WTC11 (cell line): Measurements from ENCODE around the gene TMUB1. TPM values are rescaled to one million over a fixed set of nuclear protein-coding genes. Genes with fewer than 3 reads are reported as not detected.

Experiments
- ATAC-seq: fragments of 200-7000 bp; cut with Tn5 transposase; 2 replicates; pipeline ENCODE4 v1.10.0; 2021; ENCODE audit warnings: mild to moderate bottlenecking, moderate library complexity
- CTCF ChIA-PET: fragments of 300-600 bp; sonication (Branson Sonifier 250); formaldehyde crosslinking; loops from one replicate; lab custom pipeline; 2021; ENCODE audit warnings: antibody characterized with exemption; lab: Charles Lee
- POLR2A ChIA-PET: fragments of 350-600 bp; sonication (Branson Sonifier 250); formaldehyde crosslinking; loops from one replicate; lab custom pipeline; 2021; ENCODE audit warnings: antibody characterized with exemption; lab: Charles Lee
- DNase-seq: peaks from one replicate; pipeline ENCODE4 v3.0.0; 2021; ENCODE audit warnings: low spot score
- H3K27ac Mint-ChIP-seq: 2 replicates; pipeline ENCODE4 v1.8.0; 2021; ENCODE audit warnings: mixed read lengths
- H3K27me3 Mint-ChIP-seq: 2 replicates; pipeline ENCODE4 v1.8.0; 2021; ENCODE audit warnings: low read depth, mild to moderate bottlenecking, moderate library complexity, mixed read lengths
- H3K36me3 Mint-ChIP-seq: 2 replicates; pipeline ENCODE4 v1.8.0; 2021; ENCODE audit warnings: mixed read lengths
- H3K4me1 Mint-ChIP-seq: 2 replicates; pipeline ENCODE4 v1.8.0; 2022; ENCODE audit warnings: mixed read lengths
- H3K4me3 Mint-ChIP-seq: 2 replicates; pipeline ENCODE4 v1.8.0; 2021; ENCODE audit warnings: mild to moderate bottlenecking, moderate library complexity, mixed read lengths
- H3K9me3 Mint-ChIP-seq: 2 replicates; pipeline ENCODE4 v1.8.0; 2021; ENCODE audit warnings: mixed read lengths
- ATF2 ChIP-seq: sonication (generic); formaldehyde crosslinking; IDR thresholded peaks from 2 replicates; pipeline ENCODE4 v1.8.1; 2022; ENCODE audit warnings: low read depth, missing genetic modification reagents, borderline replicate concordance
- CBFB ChIP-seq: sonication (generic); formaldehyde crosslinking; IDR thresholded peaks from 2 replicates; pipeline ENCODE4 v1.8.1; 2022; ENCODE audit warnings: mild to moderate bottlenecking, low read depth, missing genetic modification reagents
- E2F1 ChIP-seq: sonication (generic); formaldehyde crosslinking; IDR thresholded peaks from 2 replicates; pipeline ENCODE4 v1.8.0; 2022; ENCODE audit warnings: mild to moderate bottlenecking, missing genetic modification reagents
- ETV6 ChIP-seq: sonication (generic); formaldehyde crosslinking; IDR thresholded peaks from 2 replicates; pipeline ENCODE4 v1.8.1; 2022; ENCODE audit warnings: mild to moderate bottlenecking, missing genetic modification reagents
- FOXK1 ChIP-seq: sonication (generic); formaldehyde crosslinking; IDR thresholded peaks from 2 replicates; pipeline ENCODE4 v1.8.0; 2022; ENCODE audit warnings: mild to moderate bottlenecking, moderate library complexity, missing genetic modification reagents
- HMGXB4 ChIP-seq: sonication (generic); formaldehyde crosslinking; IDR thresholded peaks from 2 replicates; pipeline ENCODE4 v1.8.1; 2023; ENCODE audit warnings: mild to moderate bottlenecking, moderate library complexity, missing genetic modification reagents
- JAZF1 ChIP-seq: fragments of 250-450 bp; sonication (Bioruptor Pico); IDR thresholded peaks from 2 replicates; pipeline ENCODE4 v1.9.0; 2021; ENCODE audit warnings: moderate library complexity, mild to moderate bottlenecking, inconsistent platforms
- NFE2L1 ChIP-seq: sonication (generic); formaldehyde crosslinking; IDR thresholded peaks from 2 replicates; pipeline ENCODE4 v1.8.1; 2023; ENCODE audit warnings: missing genetic modification reagents
- RELA ChIP-seq: sonication (generic); formaldehyde crosslinking; IDR thresholded peaks from 2 replicates; pipeline ENCODE4 v1.8.1; 2022; ENCODE audit warnings: missing genetic modification reagents, mild to moderate bottlenecking, borderline replicate concordance
- SP1 ChIP-seq: sonication (generic); formaldehyde crosslinking; conservative IDR thresholded peaks from 2 replicates; pipeline ENCODE4 v1.8.1; 2022; ENCODE audit warnings: missing genetic modification reagents
- STAT6 ChIP-seq: sonication (generic); formaldehyde crosslinking; conservative IDR thresholded peaks from 2 replicates; pipeline ENCODE4 v1.8.1; 2023; ENCODE audit warnings: mild to moderate bottlenecking, low read depth, missing genetic modification reagents, moderate library complexity
- ZMAT4 ChIP-seq: fragments of 250-450 bp; sonication (Bioruptor Pico); IDR thresholded peaks from 2 replicates; pipeline ENCODE4 v1.9.0; 2021; ENCODE audit warnings: mild to moderate bottlenecking
- ZNF219 ChIP-seq: sonication (generic); formaldehyde crosslinking; IDR thresholded peaks from 2 replicates; pipeline ENCODE4 v1.8.0; 2023; ENCODE audit warnings: missing genetic modification reagents, mild to moderate bottlenecking, borderline replicate concordance
- ZNF263 ChIP-seq: sonication (generic); formaldehyde crosslinking; IDR thresholded peaks from 2 replicates; pipeline ENCODE4 v1.8.1; 2022; ENCODE audit warnings: low read depth, mild to moderate bottlenecking, moderate library complexity, missing genetic modification reagents
- ZNF396 ChIP-seq: fragments of 250-450 bp; sonication (Bioruptor Pico); IDR thresholded peaks from 2 replicates; pipeline ENCODE4 v1.8.0; 2021; ENCODE audit warnings: mild to moderate bottlenecking, moderate library complexity, borderline replicate concordance
- ZNF423 ChIP-seq: fragments of 250-450 bp; sonication (Bioruptor Pico); IDR thresholded peaks from 2 replicates; pipeline ENCODE4 v2.1.2; 2022; ENCODE audit warnings: mild to moderate bottlenecking, moderate library complexity
- total RNA-seq: library from RNA; stranded (reverse); gene quantifications from 3 replicates; pipeline ENCODE4 v1.2.3, GENCODE V29; 2021

The TMUB1 gene
- total RNA-seq, 1 experiment from 2014 or later, result 72.8 TPM

- H3K27me3 Mint-ChIP-seq, result peaks cover 5% of the 10 kb centered on the region; the same call in 1 of the 2 replicates
- CTCF ChIA-PET, result interaction anchor here (0.6 to 4.2 kb wide), 6 partner anchors 11 to 121 kb away, joined by 3 to 52 read pairs (median 11); no protein-coding TSS in a partner anchor
- no peaks in the 10 kb centered on the region for H3K9me3 Mint-ChIP-seq
- H3K4me3 Mint-ChIP-seq, result no peak overlapping the region
- TF ChIP-seq ATF2 (CRISPR knock-in tag), result no peak
- no peak for TF ChIP-seq JAZF1 (CRISPR knock-in tag)
- no peak for TF ChIP-seq ZMAT4 (CRISPR knock-in tag)
- TF ChIP-seq NFE2L1 (CRISPR knock-in tag), result no peak
- no peak for TF ChIP-seq ZNF219 (CRISPR knock-in tag)
- TF ChIP-seq ZNF396 (CRISPR knock-in tag), result no peak
- TF ChIP-seq ETV6 (CRISPR knock-in tag), result no peak
- no peak for TF ChIP-seq ZNF423
- no peak for TF ChIP-seq FOXK1 (CRISPR knock-in tag)
- no peak for TF ChIP-seq STAT6 (CRISPR knock-in tag)
- TF ChIP-seq SP1 (CRISPR knock-in tag), result no peak
- no peak for TF ChIP-seq E2F1 (CRISPR knock-in tag)
- peaks cover 31% of the 10 kb centered on the region for H3K4me1 Mint-ChIP-seq
- ATAC-seq, result no peak
- POLR2A ChIA-PET, result no interaction called here
- DNase-seq, result no peak
- H3K36me3 Mint-ChIP-seq, result peaks cover 32% of the 10 kb centered on the region
- H3K27ac Mint-ChIP-seq, result no peak overlapping the region
Measured at GRCh38 chr7:151122796-151123157, 39.5 kb upstream of the TMUB1 start.

GRCh38 chr7:151122276-151122675 is 39.0 kb upstream of the TMUB1 start:
- CTCF ChIA-PET, result interaction anchor here (0.9 to 4.2 kb wide), 4 partner anchors 24 to 122 kb away, joined by 3 to 52 read pairs (median 28); no protein-coding TSS in a partner anchor

More at GRCh38 chr7:151122276-151122675, 39.0 kb upstream of the TMUB1 start:
- DNase-seq (no peak), ATAC-seq (no peak)
- Mint-ChIP-seq H3K27me3 (peaks cover 5% of the 10 kb centered on the region; the same call in 1 of the 2 replicates), H3K9me3 (no peaks in the 10 kb centered on the region), H3K27ac (no peak overlapping the region), H3K36me3 (peaks cover 32% of the 10 kb centered on the region), H3K4me3 (no peak overlapping the region), H3K4me1 (peaks cover 26% of the 10 kb centered on the region)
- POLR2A ChIA-PET, result interaction anchor here (0.6 kb wide), 1 partner anchor 183 kb away, joined by 3 read pairs; no protein-coding TSS in a partner anchor
- TF ChIP-seq ZNF263 (CRISPR knock-in tag) (peak; percentile 78; the same call in 1 of the 2 replicates), HMGXB4 (CRISPR knock-in tag) (no peak), RELA (no peak), CBFB (CRISPR knock-in tag) (no peak)
